Measurements from ENCODE around the gene GRIK2. TPM values are rescaled to one million over a fixed set of nuclear protein-coding genes. Genes with fewer than 3 reads are reported as not detected.

GRIK2 gene
- total RNA-seq, 2 donors from 2014 or later: 1.00 to 4.5 TPM

GRCh38 chr6:101465863-101466262, 72.4 kb downstream of the GRIK2 start:
- no peak for TF ChIP-seq CTCF (conservative IDR thresholded peaks at IDR 0.05)
- Histone ChIP-seq H3K4me3 (ENCODE audit: low read length) (no peak overlapping the region), H3K4me1 (ENCODE audit: control insufficient read depth, insufficient read depth, low read length) (no peaks in the 10 kb centered on the region), H3K27ac (ENCODE audit: low read depth, low read length) (no peak overlapping the region), H3K27me3 (ENCODE audit: control insufficient read depth, insufficient read depth, low read length, poor library complexity, severe bottlenecking) (no peaks in the 10 kb centered on the region), H3K9ac (ENCODE audit: extremely low read depth, low read length, poor library complexity, severe bottlenecking) (no peak overlapping the region), H3K36me3 (ENCODE audit: control insufficient read depth, insufficient read depth, low read length) (no peaks in the 10 kb centered on the region), H3K9me3 (ENCODE audit: control insufficient read depth, low read length) (no peaks in the 10 kb centered on the region)
- WGBS, 2 experiments (ENCODE audit: insufficient coverage in 1 of 2, insufficient read length in 1 of 2): 90% methylated on average over 1 of the region's 1 CpG; no CpG with 5 or more reads in 1 of the 2 experiments
- no peak overlapping the region for H3K4me3 Mint-ChIP-seq
- peaks cover 20% of the 10 kb centered on the region for H3K4me1 Mint-ChIP-seq
- no peak for DNase-seq
- no peak overlapping the region for H3K27ac Mint-ChIP-seq
- peaks cover 2% of the 10 kb centered on the region for H3K36me3 Mint-ChIP-seq (ENCODE audit: low read depth)
- H3K9me3 Mint-ChIP-seq: no peaks in the 10 kb centered on the region
- H3K27me3 Mint-ChIP-seq (ENCODE audit: insufficient read depth): no peaks in the 10 kb centered on the region

- no peaks in the 10 kb centered on the region for H3K36me3 Mint-ChIP-seq (ENCODE audit: low read depth)
- Histone ChIP-seq H3K4me1 (ENCODE audit: control insufficient read depth, insufficient read depth, low read length) (no peaks in the 10 kb centered on the region), H3K9ac (ENCODE audit: extremely low read depth, low read length, poor library complexity, severe bottlenecking) (no peak overlapping the region), H3K4me3 (ENCODE audit: low read length) (no peak overlapping the region), H3K27me3 (ENCODE audit: control insufficient read depth, insufficient read depth, low read length, poor library complexity, severe bottlenecking) (no peaks in the 10 kb centered on the region), H3K27ac (ENCODE audit: low read depth, low read length) (no peak overlapping the region), H3K36me3 (ENCODE audit: control insufficient read depth, insufficient read depth, low read length) (no peaks in the 10 kb centered on the region), H3K9me3 (ENCODE audit: control insufficient read depth, low read length) (no peaks in the 10 kb centered on the region)
- no peaks in the 10 kb centered on the region for H3K27me3 Mint-ChIP-seq (ENCODE audit: insufficient read depth)
- H3K4me1 Mint-ChIP-seq: no peaks in the 10 kb centered on the region
- no peak overlapping the region for H3K4me3 Mint-ChIP-seq
- WGBS, 2 experiments (ENCODE audit: insufficient coverage in 1 of 2, insufficient read length in 1 of 2): 88 to 92% methylated on average over 1 to 2 of the region's 2 CpGs
- H3K27ac Mint-ChIP-seq: no peak overlapping the region
- no peaks in the 10 kb centered on the region for H3K9me3 Mint-ChIP-seq
- DNase-seq: no peak
- TF ChIP-seq CTCF (conservative IDR thresholded peaks at IDR 0.05): no peak
These were observed 83.9 kb downstream of the GRIK2 start for GRCh38 chr6:101477436-101477835.

GRCh38 chr6:101478891-101479290, 85.4 kb downstream of the GRIK2 start:
- Mint-ChIP-seq H3K4me1 (no peaks in the 10 kb centered on the region), H3K27ac (no peak overlapping the region), H3K4me3 (no peak overlapping the region), H3K9me3 (no peaks in the 10 kb centered on the region), H3K36me3 (ENCODE audit: low read depth) (no peaks in the 10 kb centered on the region), H3K27me3 (ENCODE audit: insufficient read depth) (no peaks in the 10 kb centered on the region)
- TF ChIP-seq CTCF (conservative IDR thresholded peaks at IDR 0.05): no peak
- Histone ChIP-seq H3K36me3 (ENCODE audit: control insufficient read depth, insufficient read depth, low read length) (no peaks in the 10 kb centered on the region), H3K27me3 (ENCODE audit: control insufficient read depth, insufficient read depth, low read length, poor library complexity, severe bottlenecking) (no peaks in the 10 kb centered on the region), H3K4me3 (ENCODE audit: low read length) (no peak overlapping the region), H3K27ac (ENCODE audit: low read depth, low read length) (no peak overlapping the region), H3K9me3 (ENCODE audit: control insufficient read depth, low read length) (no peaks in the 10 kb centered on the region), H3K4me1 (ENCODE audit: control insufficient read depth, insufficient read depth, low read length) (no peaks in the 10 kb centered on the region), H3K9ac (ENCODE audit: extremely low read depth, low read length, poor library complexity, severe bottlenecking) (no peak overlapping the region)
- no peak for DNase-seq
- 85% methylated on average over 1 of the region's 1 CpG; no CpG with 5 or more reads in 1 of the 2 experiments for WGBS, 2 experiments (ENCODE audit: insufficient coverage in 1 of 2, insufficient read length in 1 of 2)

Data from endodermal cell (in vitro differentiated cells).